ENCODE results near the gene RBM28.

DNA sequence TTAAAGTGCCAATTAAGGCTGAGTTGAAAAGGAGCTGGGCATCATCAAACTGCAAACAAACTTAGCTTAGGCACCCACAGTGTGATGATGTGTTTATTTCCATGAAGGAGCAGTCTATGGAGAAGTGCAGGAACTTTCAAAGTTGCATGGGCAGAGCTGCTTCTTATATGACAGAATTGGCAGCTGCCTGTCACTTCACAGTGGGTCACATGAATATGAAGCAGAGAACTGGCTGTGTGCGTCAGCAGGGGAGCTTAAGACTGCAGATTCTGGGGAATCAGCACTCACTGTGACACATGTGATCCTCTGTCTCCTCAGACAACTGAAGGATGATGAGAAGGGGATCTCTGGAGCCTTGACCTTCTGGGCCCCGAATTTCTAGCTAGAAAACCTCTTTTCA lies 36.6 kb downstream of the RBM28 start:
- no peak for TF ChIP-seq GATA2 (IDR thresholded peaks at IDR 0.05; ENCODE audit: low read depth, low read length)
- TF ChIP-seq GATA3 (IDR thresholded peaks at IDR 0.05; ENCODE audit: low read depth, low read length), result no peak

Data from SH-SY5Y (cell line).